NCI-H510A (cell line): ENCODE measurements around the gene CEACAM19.
"Not testable (repeated sequence)": the region's sequence is repeated elsewhere in the genome, so short reads cannot be mapped to it uniquely, and the experiment has no call there.

ENCODE experiments used
- DNase-seq: peaks from one replicate; lab custom pipeline; 2025; lab: John Stamatoyannopoulos, UW

Gene CEACAM19

DNA sequence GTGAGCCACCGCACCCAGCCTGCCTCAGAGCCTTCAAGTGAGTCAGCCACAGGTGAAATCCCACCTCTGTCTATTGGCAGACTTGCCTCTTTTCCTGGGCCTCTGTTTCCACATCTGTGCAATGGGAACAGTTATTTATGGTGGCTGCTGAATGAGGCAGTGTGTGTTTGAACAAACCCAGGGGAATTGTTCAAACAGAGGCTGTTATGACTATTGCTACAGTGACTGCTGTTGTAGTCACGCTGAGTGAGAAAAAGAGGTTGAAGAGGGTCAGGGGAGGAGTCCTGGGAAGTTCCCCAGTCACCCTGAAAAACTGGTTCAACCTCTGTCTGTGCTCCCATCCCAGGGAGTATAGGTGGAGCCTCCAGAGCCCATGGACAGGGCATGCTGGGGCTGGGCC, at the start of gene CEACAM19:
CEACAM19 (plus strand) TSS at position 83 of the 400 bp plus-strand sequence. CDS start 450 bp downstream, outside the sequence.
- no peak for DNase-seq

DNA sequence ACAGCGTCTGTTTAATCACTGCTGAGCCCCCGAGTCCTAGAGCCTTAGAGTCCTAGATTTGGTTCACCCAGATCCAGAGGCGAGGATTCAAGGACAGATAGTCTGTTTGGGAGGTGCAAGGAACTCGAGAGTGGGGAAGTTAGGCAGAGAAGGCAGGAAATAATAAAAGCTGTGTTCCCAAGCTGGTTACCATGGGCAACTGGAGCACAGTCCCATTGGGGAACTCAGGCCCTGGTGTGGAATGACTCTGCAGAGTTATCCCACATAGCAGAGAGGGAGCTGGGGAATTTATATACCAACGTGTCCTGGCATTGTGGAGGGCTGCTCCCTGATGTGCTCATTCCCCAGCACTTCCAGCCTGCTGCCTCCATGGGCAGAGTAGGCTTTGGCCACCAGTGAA, 48.2 kb upstream of the CEACAM19 start:
- no peak for DNase-seq

DNA sequence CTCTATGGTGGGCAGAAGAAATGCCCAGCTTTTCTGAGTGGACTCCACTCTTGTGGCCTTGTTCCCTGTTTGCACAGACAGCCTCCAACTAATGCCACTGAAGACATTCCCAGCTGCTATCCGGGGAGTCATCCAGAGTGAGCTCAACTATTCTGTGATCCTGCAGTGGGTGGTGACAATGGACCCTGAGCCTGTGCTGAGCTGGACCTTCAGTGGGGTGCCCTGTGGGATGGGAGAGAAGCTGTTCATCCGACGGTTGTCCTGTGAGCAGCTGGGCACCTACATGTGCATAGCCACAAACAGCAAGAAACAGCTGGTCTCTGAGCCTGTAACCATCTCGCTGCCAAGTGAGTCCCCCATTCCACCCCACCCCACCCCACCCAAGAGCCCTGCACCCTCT, 47.7 kb upstream of the CEACAM19 start:
- no peak for DNase-seq

DNA sequence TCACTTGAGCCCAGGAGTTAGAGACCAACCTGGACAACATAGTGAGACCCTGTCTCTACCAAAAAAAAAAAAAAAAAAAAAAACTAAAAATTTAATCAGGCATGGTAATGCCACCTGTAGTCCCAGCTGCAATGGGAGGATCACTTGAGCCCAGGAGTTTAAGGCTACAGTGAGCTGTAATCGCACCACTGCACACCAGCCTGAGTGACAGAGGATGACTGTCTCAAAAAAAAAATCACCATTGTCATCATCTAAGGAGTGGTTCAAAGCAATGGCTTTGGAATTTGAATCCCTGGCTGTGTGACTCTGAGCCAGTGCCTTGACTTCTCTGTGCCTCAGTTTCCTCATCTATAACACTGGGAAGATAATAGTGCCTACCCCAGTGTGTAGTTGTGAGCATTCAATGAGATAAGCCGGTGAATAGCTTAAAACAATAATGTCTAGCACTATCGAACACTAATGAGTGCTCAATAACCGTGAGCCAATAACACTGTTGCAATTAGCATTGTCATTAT, 46.4 kb upstream of the CEACAM19 start:
- no peak for DNase-seq

- not testable (repeated sequence) for DNase-seq
Observed at GRCh38 chr19:44625637-44626036, 45.6 kb upstream of the CEACAM19 start.

- no peak for DNase-seq
Observed at GRCh38 chr19:44626048-44626624, 45.1 kb upstream of the CEACAM19 start.

- no peak for DNase-seq
Observed at GRCh38 chr19:44627631-44628030, 43.7 kb upstream of the CEACAM19 start.

DNA sequence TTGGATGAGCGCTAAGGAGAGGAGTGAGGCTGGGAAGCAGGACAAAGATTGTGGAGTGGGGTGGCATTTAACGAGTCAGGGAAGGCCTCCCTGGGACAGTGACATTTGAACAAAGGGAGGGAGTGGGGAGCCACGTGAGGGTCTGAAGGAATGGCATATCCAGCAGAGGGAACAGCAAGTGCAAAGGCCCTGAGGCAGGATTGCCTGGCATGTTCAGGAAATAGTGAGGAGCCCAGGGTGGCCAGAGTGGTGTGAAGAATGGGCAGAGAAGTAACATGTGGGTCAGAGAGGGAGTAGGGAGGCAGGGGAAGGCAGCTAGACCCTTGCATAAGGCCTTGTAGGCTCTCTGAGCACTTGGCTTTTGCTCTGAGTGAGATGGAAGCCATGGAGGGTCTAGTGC, 42.5 kb upstream of the CEACAM19 start:
- no peak for DNase-seq

DNA sequence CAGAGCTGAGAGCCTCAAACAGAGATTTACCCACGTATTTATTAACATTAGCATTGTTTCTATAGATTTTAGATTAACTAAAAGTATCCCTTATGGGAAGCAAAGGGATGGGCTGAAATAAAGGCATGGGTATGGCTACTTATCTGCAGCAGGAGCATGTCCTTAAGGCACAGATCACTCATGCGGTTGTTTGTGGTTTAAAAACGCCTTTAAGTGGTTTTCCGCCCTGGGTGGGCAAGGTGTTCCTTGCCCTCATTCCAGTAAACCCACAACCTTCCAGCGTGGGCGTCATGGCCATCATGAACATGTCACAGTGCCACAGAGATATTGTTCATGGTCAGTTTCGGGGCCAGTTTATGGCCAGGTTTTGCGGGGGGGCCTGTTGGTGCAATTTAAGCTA, 39.7 kb upstream of the CEACAM19 start:
- not testable (repeated sequence) for DNase-seq

GRCh38 chr19:44634058-44634457, 37.2 kb upstream of the CEACAM19 start:
- DNase-seq = not testable (repeated sequence)

DNA sequence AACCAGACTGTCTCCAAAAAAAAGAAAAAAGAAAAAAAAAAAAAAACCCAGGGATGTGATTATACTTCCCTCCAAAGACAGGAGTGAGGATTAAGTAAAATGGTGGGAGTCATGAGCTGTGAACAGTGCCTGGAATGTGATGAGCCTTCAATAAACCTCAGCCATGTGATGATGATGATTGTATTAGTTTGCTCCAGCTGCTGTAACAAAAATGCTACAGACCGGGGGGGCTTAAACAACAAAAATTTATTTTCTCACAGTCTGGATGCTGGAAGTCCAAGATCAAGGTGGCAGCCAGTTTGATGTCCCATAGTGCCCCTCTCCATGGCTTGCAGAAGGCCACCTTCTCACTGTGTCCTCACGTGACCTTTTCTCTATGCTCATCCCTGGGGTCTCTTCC, 36.5 kb upstream of the CEACAM19 start:
- DNase-seq = no peak

GRCh38 chr19:44635581-44636438, 35.5 kb upstream of the CEACAM19 start:
- DNase-seq = no peak

GRCh38 chr19:44636439-44637389, 34.6 kb upstream of the CEACAM19 start:
- DNase-seq = no peak

DNA sequence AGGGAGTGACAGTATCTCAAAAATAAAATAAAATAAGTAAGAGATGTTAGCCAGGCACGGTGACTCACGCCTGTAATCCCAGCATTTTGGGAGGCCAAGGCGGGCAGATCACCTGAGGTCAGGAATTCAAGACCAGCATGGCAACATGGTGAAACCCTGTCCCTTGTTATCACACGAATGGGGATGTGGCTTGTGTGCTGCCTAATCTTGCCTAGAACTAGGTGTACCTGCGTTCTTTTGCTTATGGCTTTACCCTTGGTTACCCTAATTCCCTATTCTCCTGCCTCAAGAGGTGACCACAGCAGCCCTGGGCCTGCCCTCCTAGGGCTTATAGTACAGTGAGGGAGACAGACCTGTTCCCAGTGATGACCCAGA, 33.9 kb upstream of the CEACAM19 start:
- no peak for DNase-seq

GRCh38 chr19:44640518-44640917, 30.8 kb upstream of the CEACAM19 start:
- DNase-seq = no peak

DNA sequence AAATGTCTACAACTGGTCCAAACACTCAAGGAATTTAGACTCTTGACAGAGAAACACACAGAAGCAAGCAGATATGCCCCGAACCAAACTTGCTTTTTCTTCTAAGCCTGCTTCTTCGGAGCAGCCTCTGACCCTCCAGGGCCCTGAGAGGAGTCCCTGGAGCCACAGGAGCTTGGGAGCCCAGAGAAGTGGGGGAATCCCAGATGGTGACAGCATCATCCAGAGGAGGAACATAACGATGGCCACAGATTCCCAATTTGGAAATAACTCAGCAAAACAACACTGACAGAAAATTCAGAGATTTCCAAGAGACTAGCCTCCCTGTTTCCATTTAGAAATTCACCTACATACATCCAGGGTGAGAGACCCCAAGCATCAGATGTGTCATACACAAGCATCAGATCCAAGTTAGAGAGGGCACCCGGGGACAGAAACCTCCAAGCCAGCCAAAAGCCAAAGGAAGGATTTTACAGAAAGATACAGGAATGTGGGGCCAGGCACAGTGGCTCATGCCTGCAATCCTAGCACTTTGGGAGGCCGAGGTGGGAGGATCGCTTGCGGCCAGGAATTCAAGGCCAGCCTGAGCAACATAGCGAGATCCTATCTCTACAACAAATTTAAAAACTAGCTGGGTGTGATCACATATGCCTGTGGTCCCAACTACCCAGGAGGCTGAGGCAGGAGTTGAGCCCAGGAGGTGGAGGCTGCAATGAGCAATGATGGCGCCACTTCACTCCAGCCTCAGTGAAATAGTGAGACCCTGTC, 29.6 kb upstream of the CEACAM19 start:
- no peak for DNase-seq

- no peak for DNase-seq
Observed at GRCh38 chr19:44642377-44642776, 28.9 kb upstream of the CEACAM19 start.

- DNase-seq = peak; percentile 64
Observed at GRCh38 chr19:44643605-44644401, 27.5 kb upstream of the CEACAM19 start, which contains the start of gene PVR. Gene PVR, plus strand, starts transcription at chr19:44643910. Its CDS starts 187 bp downstream, at chr19:44644097.

- no peak for DNase-seq
Observed at GRCh38 chr19:44644402-44645016, 26.8 kb upstream of the CEACAM19 start.
